ENCODE results near the gene ATP6V1C2. TPM values are rescaled to one million over a fixed set of nuclear protein-coding genes. Genes with fewer than 3 reads are reported as not detected.

Gene ATP6V1C2
- total RNA-seq, 2 donors from 2014 or later: 0.66 TPM; not detected in 1

- no peak overlapping the region for H3K27ac ChIP-seq
- no peaks in the 10 kb centered on the region for H3K4me1 ChIP-seq
- TF ChIP-seq CTCF (IDR thresholded peaks at IDR 0.05) (no peak), POLR2A (IDR thresholded peaks at IDR 0.05) (no peak)
- H3K9me3 ChIP-seq: no peaks in the 10 kb centered on the region
- no peak for DNase-seq
- WGBS, 2 donors: 36 to 38% methylated on average over 10 of the region's 10 CpGs
- intact Hi-C loops (cut with DNase I): no loop called here
- H3K27me3 ChIP-seq: no peaks in the 10 kb centered on the region
- H3K36me3 ChIP-seq (replicated peaks in 1 of 2; ENCODE audit: insufficient read depth in 1 of 2, low read depth in 2 of 2): no peaks in the 10 kb centered on the region
- no peak for ATAC-seq
- no peak overlapping the region for H3K4me3 ChIP-seq
Measured at GRCh38 chr2:10712185-10712809, 9.1 kb upstream of the ATP6V1C2 start.

GRCh38 chr2:10716581-10716980 is 4.8 kb upstream of the ATP6V1C2 start:
- H3K27ac ChIP-seq: no peak overlapping the region
- no peak for TF ChIP-seq CTCF (IDR thresholded peaks at IDR 0.05)
- TF ChIP-seq POLR2A (IDR thresholded peaks at IDR 0.05): no peak
- 61 to 63% methylated on average over 2 of the region's 2 CpGs for WGBS, 2 donors

GRCh38 chr2:10717628-10718027 is 3.8 kb upstream of the ATP6V1C2 start:
- intact Hi-C loops (cut with DNase I): no loop called here
- Histone ChIP-seq H3K9me3 (no peaks in the 10 kb centered on the region), H3K27me3 (peaks cover 0 to 16% of the 10 kb centered on the region in 2 donors), H3K4me3 (no peak overlapping the region), H3K4me1 (peaks cover 17% of the 10 kb centered on the region), H3K27ac (no peak overlapping the region), H3K36me3 (replicated peaks in 1 of 2; ENCODE audit: insufficient read depth in 1 of 2, low read depth in 2 of 2) (no peaks in the 10 kb centered on the region)
- WGBS, 2 donors: 20 to 34% methylated on average over 4 of the region's 4 CpGs
- TF ChIP-seq POLR2A (IDR thresholded peaks at IDR 0.05) (no peak), CTCF (IDR thresholded peaks at IDR 0.05) (no peak)
- DNase-seq (no peak), ATAC-seq (no peak)

More at GRCh38 chr2:10716581-10716980, 4.8 kb upstream of the ATP6V1C2 start:
- Histone ChIP-seq H3K36me3 (replicated peaks in 1 of 2; ENCODE audit: insufficient read depth in 1 of 2, low read depth in 2 of 2) (no peaks in the 10 kb centered on the region), H3K4me1 (peaks cover 7% of the 10 kb centered on the region), H3K9me3 (no peaks in the 10 kb centered on the region), H3K4me3 (no peak overlapping the region), H3K27me3 (peaks cover 0 to 6% of the 10 kb centered on the region in 2 donors)
- no peak for ATAC-seq
- intact Hi-C loops (cut with DNase I): no loop called here
- no peak for DNase-seq

GRCh38 chr2:10720306-10720705 is 1.1 kb upstream of the ATP6V1C2 start:
- no peak for TF ChIP-seq CTCF (IDR thresholded peaks at IDR 0.05)
- no peak for TF ChIP-seq POLR2A (IDR thresholded peaks at IDR 0.05)
- Histone ChIP-seq H3K27ac (no peak overlapping the region), H3K4me1 (peaks cover 17% of the 10 kb centered on the region), H3K9me3 (no peaks in the 10 kb centered on the region), H3K27me3 (peaks cover 0 to 25% of the 10 kb centered on the region in 2 donors), H3K36me3 (replicated peaks in 1 of 2; ENCODE audit: insufficient read depth in 1 of 2, low read depth in 2 of 2) (no peaks in the 10 kb centered on the region), H3K4me3 (no peak overlapping the region)
- 47 to 53% methylated on average over 7 of the region's 7 CpGs for WGBS, 2 donors
- DNase-seq: no peak
- no peak for ATAC-seq
- intact Hi-C loops (cut with DNase I): no loop called here

GRCh38 chr2:10720947-10721395 is 459 bp upstream of the ATP6V1C2 start:
- Histone ChIP-seq H3K9me3 (no peaks in the 10 kb centered on the region), H3K27ac (peak overlapping the region in 1 of 4 donors; percentile 12), H3K4me1 (peaks cover 17% of the 10 kb centered on the region), H3K36me3 (replicated peaks in 1 of 2; ENCODE audit: insufficient read depth in 1 of 2, low read depth in 2 of 2) (no peaks in the 10 kb centered on the region), H3K4me3 (peak overlapping the region in 1 of 2 donors; percentile 29), H3K27me3 (peaks cover 0 to 25% of the 10 kb centered on the region in 2 donors)
- 2 to 10% methylated on average over 8 to 39 of the region's 39 CpGs for WGBS, 2 donors
- intact Hi-C loops (cut with DNase I): no loop called here
- TF ChIP-seq CTCF (IDR thresholded peaks at IDR 0.05) (no peak), POLR2A (IDR thresholded peaks at IDR 0.05) (no peak)
- ATAC-seq: peak; percentile 19
- DNase-seq: no peak

Data from body of pancreas (tissue), 4 donors.